ENCODE results near the gene LMOD3. TPM values are rescaled to one million over a fixed set of nuclear protein-coding genes. Genes with fewer than 3 reads are reported as not detected.

The LMOD3 gene
- total and polyA plus RNA-seq, 2 of the 8 experiments (the other 6 are each of a cell fraction or from before 2014, with no cell fraction given): not detected

DNA sequence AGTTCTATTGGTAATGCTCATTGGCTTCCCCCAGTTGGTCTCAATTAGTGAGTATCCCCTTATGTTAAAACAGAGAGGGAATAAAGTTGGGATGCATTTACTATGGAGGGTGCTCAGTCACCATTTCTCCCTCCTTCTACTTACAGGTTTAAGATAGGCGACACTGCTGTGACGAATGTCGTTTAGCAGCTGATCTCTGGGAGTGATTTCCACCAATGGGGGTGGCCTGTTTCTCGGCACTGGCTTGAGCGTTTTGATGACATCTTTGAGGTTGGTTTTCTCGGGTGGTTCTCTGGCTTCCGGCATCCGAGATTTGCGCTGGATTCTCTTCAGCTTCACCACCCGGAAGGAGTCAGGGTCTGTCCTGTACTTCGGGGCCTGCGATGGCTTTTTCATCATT, 3.8 kb downstream of the LMOD3 start (continued):
- TF ChIP-seq, protein P1, sequence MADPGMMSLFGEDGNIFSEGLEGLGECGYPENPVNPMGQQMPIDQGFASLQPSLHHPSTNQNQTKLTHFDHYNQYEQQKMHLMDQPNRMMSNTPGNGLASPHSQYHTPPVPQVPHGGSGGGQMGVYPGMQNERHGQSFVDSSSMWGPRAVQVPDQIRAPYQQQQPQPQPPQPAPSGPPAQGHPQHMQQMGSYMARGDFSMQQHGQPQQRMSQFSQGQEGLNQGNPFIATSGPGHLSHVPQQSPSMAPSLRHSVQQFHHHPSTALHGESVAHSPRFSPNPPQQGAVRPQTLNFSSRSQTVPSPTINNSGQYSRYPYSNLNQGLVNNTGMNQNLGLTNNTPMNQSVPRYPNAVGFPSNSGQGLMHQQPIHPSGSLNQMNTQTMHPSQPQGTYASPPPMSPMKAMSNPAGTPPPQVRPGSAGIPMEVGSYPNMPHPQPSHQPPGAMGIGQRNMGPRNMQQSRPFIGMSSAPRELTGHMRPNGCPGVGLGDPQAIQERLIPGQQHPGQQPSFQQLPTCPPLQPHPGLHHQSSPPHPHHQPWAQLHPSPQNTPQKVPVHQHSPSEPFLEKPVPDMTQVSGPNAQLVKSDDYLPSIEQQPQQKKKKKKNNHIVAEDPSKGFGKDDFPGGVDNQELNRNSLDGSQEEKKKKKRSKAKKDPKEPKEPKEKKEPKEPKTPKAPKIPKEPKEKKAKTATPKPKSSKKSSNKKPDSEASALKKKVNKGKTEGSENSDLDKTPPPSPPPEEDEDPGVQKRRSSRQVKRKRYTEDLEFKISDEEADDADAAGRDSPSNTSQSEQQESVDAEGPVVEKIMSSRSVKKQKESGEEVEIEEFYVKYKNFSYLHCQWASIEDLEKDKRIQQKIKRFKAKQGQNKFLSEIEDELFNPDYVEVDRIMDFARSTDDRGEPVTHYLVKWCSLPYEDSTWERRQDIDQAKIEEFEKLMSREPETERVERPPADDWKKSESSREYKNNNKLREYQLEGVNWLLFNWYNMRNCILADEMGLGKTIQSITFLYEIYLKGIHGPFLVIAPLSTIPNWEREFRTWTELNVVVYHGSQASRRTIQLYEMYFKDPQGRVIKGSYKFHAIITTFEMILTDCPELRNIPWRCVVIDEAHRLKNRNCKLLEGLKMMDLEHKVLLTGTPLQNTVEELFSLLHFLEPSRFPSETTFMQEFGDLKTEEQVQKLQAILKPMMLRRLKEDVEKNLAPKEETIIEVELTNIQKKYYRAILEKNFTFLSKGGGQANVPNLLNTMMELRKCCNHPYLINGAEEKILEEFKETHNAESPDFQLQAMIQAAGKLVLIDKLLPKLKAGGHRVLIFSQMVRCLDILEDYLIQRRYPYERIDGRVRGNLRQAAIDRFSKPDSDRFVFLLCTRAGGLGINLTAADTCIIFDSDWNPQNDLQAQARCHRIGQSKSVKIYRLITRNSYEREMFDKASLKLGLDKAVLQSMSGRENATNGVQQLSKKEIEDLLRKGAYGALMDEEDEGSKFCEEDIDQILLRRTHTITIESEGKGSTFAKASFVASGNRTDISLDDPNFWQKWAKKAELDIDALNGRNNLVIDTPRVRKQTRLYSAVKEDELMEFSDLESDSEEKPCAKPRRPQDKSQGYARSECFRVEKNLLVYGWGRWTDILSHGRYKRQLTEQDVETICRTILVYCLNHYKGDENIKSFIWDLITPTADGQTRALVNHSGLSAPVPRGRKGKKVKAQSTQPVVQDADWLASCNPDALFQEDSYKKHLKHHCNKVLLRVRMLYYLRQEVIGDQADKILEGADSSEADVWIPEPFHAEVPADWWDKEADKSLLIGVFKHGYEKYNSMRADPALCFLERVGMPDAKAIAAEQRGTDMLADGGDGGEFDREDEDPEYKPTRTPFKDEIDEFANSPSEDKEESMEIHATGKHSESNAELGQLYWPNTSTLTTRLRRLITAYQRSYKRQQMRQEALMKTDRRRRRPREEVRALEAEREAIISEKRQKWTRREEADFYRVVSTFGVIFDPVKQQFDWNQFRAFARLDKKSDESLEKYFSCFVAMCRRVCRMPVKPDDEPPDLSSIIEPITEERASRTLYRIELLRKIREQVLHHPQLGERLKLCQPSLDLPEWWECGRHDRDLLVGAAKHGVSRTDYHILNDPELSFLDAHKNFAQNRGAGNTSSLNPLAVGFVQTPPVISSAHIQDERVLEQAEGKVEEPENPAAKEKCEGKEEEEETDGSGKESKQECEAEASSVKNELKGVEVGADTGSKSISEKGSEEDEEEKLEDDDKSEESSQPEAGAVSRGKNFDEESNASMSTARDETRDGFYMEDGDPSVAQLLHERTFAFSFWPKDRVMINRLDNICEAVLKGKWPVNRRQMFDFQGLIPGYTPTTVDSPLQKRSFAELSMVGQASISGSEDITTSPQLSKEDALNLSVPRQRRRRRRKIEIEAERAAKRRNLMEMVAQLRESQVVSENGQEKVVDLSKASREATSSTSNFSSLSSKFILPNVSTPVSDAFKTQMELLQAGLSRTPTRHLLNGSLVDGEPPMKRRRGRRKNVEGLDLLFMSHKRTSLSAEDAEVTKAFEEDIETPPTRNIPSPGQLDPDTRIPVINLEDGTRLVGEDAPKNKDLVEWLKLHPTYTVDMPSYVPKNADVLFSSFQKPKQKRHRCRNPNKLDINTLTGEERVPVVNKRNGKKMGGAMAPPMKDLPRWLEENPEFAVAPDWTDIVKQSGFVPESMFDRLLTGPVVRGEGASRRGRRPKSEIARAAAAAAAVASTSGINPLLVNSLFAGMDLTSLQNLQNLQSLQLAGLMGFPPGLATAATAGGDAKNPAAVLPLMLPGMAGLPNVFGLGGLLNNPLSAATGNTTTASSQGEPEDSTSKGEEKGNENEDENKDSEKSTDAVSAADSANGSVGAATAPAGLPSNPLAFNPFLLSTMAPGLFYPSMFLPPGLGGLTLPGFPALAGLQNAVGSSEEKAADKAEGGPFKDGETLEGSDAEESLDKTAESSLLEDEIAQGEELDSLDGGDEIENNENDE (IDR thresholded peaks at IDR 0.05; ENCODE audit: insufficient replicate concordance, low read length): no peak
- TF ChIP-seq, protein P2, sequence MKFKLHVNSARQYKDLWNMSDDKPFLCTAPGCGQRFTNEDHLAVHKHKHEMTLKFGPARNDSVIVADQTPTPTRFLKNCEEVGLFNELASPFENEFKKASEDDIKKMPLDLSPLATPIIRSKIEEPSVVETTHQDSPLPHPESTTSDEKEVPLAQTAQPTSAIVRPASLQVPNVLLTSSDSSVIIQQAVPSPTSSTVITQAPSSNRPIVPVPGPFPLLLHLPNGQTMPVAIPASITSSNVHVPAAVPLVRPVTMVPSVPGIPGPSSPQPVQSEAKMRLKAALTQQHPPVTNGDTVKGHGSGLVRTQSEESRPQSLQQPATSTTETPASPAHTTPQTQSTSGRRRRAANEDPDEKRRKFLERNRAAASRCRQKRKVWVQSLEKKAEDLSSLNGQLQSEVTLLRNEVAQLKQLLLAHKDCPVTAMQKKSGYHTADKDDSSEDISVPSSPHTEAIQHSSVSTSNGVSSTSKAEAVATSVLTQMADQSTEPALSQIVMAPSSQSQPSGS (IDR thresholded peaks at IDR 0.05; ENCODE audit: low read length): no peak
- TF ChIP-seq SUZ12 (IDR thresholded peaks at IDR 0.05; ENCODE audit: low read length) (no peak), EZH2 (IDR thresholded peaks at IDR 0.05; ENCODE audit: low read depth, low read length, severe bottlenecking) (no peak), TCF12 (IDR thresholded peaks at IDR 0.05; ENCODE audit: low read depth, low read length) (no peak), TEAD4 (IDR thresholded peaks at IDR 0.05; ENCODE audit: low read depth, low read length) (no peak), YY1 (IDR thresholded peaks at IDR 0.05; ENCODE audit: low read depth, low read length) (no peak), CEBPB (IDR thresholded peaks at IDR 0.05; ENCODE audit: low read depth, low read length) (no peak), ASH2L (IDR thresholded peaks at IDR 0.05; ENCODE audit: low read length) (no peak), KDM4A (IDR thresholded peaks at IDR 0.05; ENCODE audit: low read depth, low read length, severe bottlenecking) (no peak), SP4 (IDR thresholded peaks at IDR 0.05; ENCODE audit: low read length) (no peak)

Measured in H1 (cell line).